Neural cell (in vitro differentiated cells): ENCODE results near the gene ADGRL3. TPM values are rescaled to one million over a fixed set of nuclear protein-coding genes. Genes with fewer than 3 reads are reported as not detected.

ENCODE experiments used
- H2AFZ ChIP-seq: fragments of 200-600, 300-800 bp; sonication (generic), shearing (Covaris generic); 2 replicates; pipeline ENCODE4 v1.6.0; 2014; ENCODE audit warnings: low read depth, mild to moderate bottlenecking, antibody characterized with exemption, low read length, moderate library complexity
- H3F3A ChIP-seq: fragments of 200-600 bp; shearing (Covaris generic); 2 replicates; pipeline ENCODE4 v1.6.1; 2016; ENCODE audit warnings: mild to moderate bottlenecking, moderate library complexity, mixed read lengths, antibody characterized with exemption, low read length; ENCODE audit not compliant: insufficient read depth, poor library complexity, severe bottlenecking
- H3K27ac ChIP-seq: fragments of 200-600, 300-800 bp; sonication (generic), shearing (Covaris generic); 2 replicates; pipeline ENCODE4 v1.5.1; 2014; ENCODE audit warnings: mild to moderate bottlenecking, low read length, moderate library complexity
- H3K27me3 ChIP-seq: fragments of 300-800, 200-600 bp; sonication (generic), shearing (Covaris generic); 2 replicates; pipeline ENCODE4 v1.6.0; 2014; ENCODE audit warnings: mild to moderate bottlenecking, low read depth, low read length, moderate library complexity; ENCODE audit not compliant: insufficient read depth
- H3K36me3 ChIP-seq: fragments of 300-800, 200-600 bp; sonication (generic), shearing (Covaris generic); 2 replicates; pipeline ENCODE4 v1.5.1; 2014; ENCODE audit warnings: mild to moderate bottlenecking, antibody characterized with exemption, low read length, moderate library complexity; ENCODE audit not compliant: insufficient read depth
- H3K4me2 ChIP-seq: fragments of 300-800, 200-600 bp; sonication (generic), shearing (Covaris generic); 2 replicates; pipeline ENCODE4 v1.6.0; 2014; ENCODE audit warnings: mild to moderate bottlenecking, low read length
- H3K4me3 ChIP-seq: fragments of 300-800, 200-600 bp; sonication (generic), shearing (Covaris generic); 2 replicates; pipeline ENCODE4 v1.5.1; 2014; ENCODE audit warnings: mild to moderate bottlenecking, low read length, moderate library complexity
- H3K79me2 ChIP-seq: fragments of 200-600 bp; shearing (Covaris generic); replicated peaks from 2 replicates; pipeline ENCODE4 v1.6.0; 2014; ENCODE audit warnings: mild to moderate bottlenecking, low read length, moderate library complexity; ENCODE audit not compliant: insufficient read depth
- H3K9ac ChIP-seq: fragments of 300-800, 200-600 bp; sonication (generic), shearing (Covaris generic); 2 replicates; pipeline ENCODE4 v1.6.1; 2016; ENCODE audit warnings: mild to moderate bottlenecking, low read length, mixed read lengths
- H3K9me2 ChIP-seq: fragments of 200-600 bp; shearing (Covaris generic); 2 replicates; pipeline ENCODE4 v1.6.1; 2016; ENCODE audit warnings: mild to moderate bottlenecking, low read length, mixed read lengths; ENCODE audit not compliant: insufficient read depth
- H3K9me3 ChIP-seq: fragments of 200-600, 300-800 bp; sonication (generic), shearing (Covaris generic); 2 replicates; pipeline ENCODE4 v1.6.1; 2016; ENCODE audit warnings: mild to moderate bottlenecking, mixed run types, low read length, moderate library complexity, mixed read lengths
- H4K20me1 ChIP-seq: fragments of 200-600 bp; shearing (Covaris generic); 2 replicates; pipeline ENCODE4 v1.6.1; 2016; ENCODE audit warnings: mild to moderate bottlenecking, mixed run types; ENCODE audit not compliant: insufficient read depth
- CTCF ChIP-seq: fragments of 450-650 bp; IDR thresholded peaks from 2 replicates; pipeline ENCODE4 v1.5.1; 2014; ENCODE audit warnings: antibody characterized with exemption, mild to moderate bottlenecking, moderate library complexity; ENCODE audit not compliant: poor library complexity, severe bottlenecking
- EP300 ChIP-seq: fragments of 450-650 bp; conservative IDR thresholded peaks from 2 replicates; pipeline ENCODE4 v1.6.1; 2014; ENCODE audit warnings: antibody characterized with exemption, mild to moderate bottlenecking, moderate library complexity; ENCODE audit not compliant: poor library complexity, severe bottlenecking
- EZH2 ChIP-seq: fragments of 200-600, 300-800 bp; shearing (Covaris generic), sonication (generic); IDR thresholded peaks from 2 replicates; pipeline ENCODE4 v1.6.1; 2014; ENCODE audit warnings: antibody characterized with exemption, low read length, borderline replicate concordance, mild to moderate bottlenecking; ENCODE audit not compliant: insufficient read depth, poor library complexity, severe bottlenecking
- MXI1 ChIP-seq: fragments of 450-650 bp; conservative IDR thresholded peaks from 2 replicates; pipeline ENCODE4 v1.6.1; 2014; ENCODE audit warnings: antibody characterized with exemption, mild to moderate bottlenecking; ENCODE audit not compliant: poor library complexity, severe bottlenecking
- POLR2AphosphoS5 ChIP-seq: IDR thresholded peaks from 2 replicates; pipeline ENCODE4 v1.6.1; 2012
- RAD21 ChIP-seq: fragments of 450-650 bp; conservative IDR thresholded peaks from 2 replicates; pipeline ENCODE4 v1.6.1; 2014; ENCODE audit warnings: antibody characterized with exemption, mild to moderate bottlenecking, moderate library complexity
- REST ChIP-seq: IDR thresholded peaks from 2 replicates; pipeline ENCODE4 v1.6.1; 2012; ENCODE audit warnings: borderline replicate concordance
- SMC3 ChIP-seq: fragments of 450-650 bp; conservative IDR thresholded peaks from 2 replicates; pipeline ENCODE4 v1.6.1; 2014; ENCODE audit warnings: antibody characterized with exemption, mild to moderate bottlenecking, moderate library complexity; ENCODE audit not compliant: poor library complexity
- TAF1 ChIP-seq: IDR thresholded peaks from 2 replicates; pipeline ENCODE4 v1.6.1; 2012; ENCODE audit warnings: low read depth
- polyA plus RNA-seq: library from polyadenylated mRNA; depleted of rRNA; stranded (reverse); fragments of >200 nt; gene quantifications from 2 replicates; pipeline ENCODE4 v1.2.3, GENCODE V29; 2014

ADGRL3 gene
- polyA plus RNA-seq, 1 donor from 2014 or later, result 99.4 TPM

GRCh38 chr4:61915501-61915900 lies 715.4 kb downstream of the ADGRL3 start:
- Histone ChIP-seq H3K36me3 (no peaks in the 10 kb centered on the region), H3F3A (no peaks in the 10 kb centered on the region), H3K4me2 (no peak overlapping the region), H3K9me3 (no peaks in the 10 kb centered on the region), H3K9me2 (no peaks in the 10 kb centered on the region), H3K27ac (no peak overlapping the region), H3K27me3 (peaks cover 16% of the 10 kb centered on the region), H2AFZ (no peak overlapping the region), H4K20me1 (no peaks in the 10 kb centered on the region), H3K4me3 (no peak overlapping the region), H3K9ac (no peak overlapping the region), H3K79me2 (no peaks in the 10 kb centered on the region)
- TF ChIP-seq CTCF (no peak), REST (no peak), SMC3 (no peak), MXI1 (no peak), EZH2 (no peak), POLR2AphosphoS5 (no peak), TAF1 (no peak), RAD21 (no peak), EP300 (no peak)

- no peak overlapping the region for H3K4me3 ChIP-seq
- no peaks in the 10 kb centered on the region for H4K20me1 ChIP-seq
- no peak for TF ChIP-seq POLR2AphosphoS5
- TF ChIP-seq SMC3, result no peak
- TF ChIP-seq TAF1, result no peak
- TF ChIP-seq EZH2, result no peak
- no peak for TF ChIP-seq REST
- TF ChIP-seq MXI1, result no peak
- TF ChIP-seq RAD21, result no peak
- no peak for TF ChIP-seq CTCF
- no peak for TF ChIP-seq EP300
- no peaks in the 10 kb centered on the region for H3F3A ChIP-seq
- H3K9me3 ChIP-seq, result no peaks in the 10 kb centered on the region
- no peaks in the 10 kb centered on the region for H3K79me2 ChIP-seq
- H3K9me2 ChIP-seq, result no peaks in the 10 kb centered on the region
- no peak overlapping the region for H2AFZ ChIP-seq
- H3K27me3 ChIP-seq, result peaks cover 24% of the 10 kb centered on the region
- H3K9ac ChIP-seq, result no peak overlapping the region
- no peaks in the 10 kb centered on the region for H3K36me3 ChIP-seq
- no peak overlapping the region for H3K27ac ChIP-seq
- H3K4me2 ChIP-seq, result no peak overlapping the region
Observed at GRCh38 chr4:61918507-61918906, 718.4 kb downstream of the ADGRL3 start.
